ENCODE data around the gene RGS11.
A peak's percentile ranks its signal among the peaks of the same experiment; 100 is the strongest.

The RGS11 gene

GRCh38 chr16:275786-276232, at the start of gene RGS11:
TSS of gene RGS11 (minus strand) at chr16:275944. CDS start at chr16:275911, 33 bp downstream.
- no peak for DNase-seq (ENCODE audit: low read depth in 2 of 2, low spot score in 1 of 2)

- DNase-seq (ENCODE audit: low read depth in 2 of 2, low spot score in 1 of 2): peak; percentile 28 to 32
These were observed 48.9 kb upstream of the RGS11 start for GRCh38 chr16:324451-325334.

GRCh38 chr16:324201-324450, 48.4 kb upstream of the RGS11 start:
- no peak for DNase-seq (ENCODE audit: low read depth in 2 of 2, low spot score in 1 of 2)

- no peak for DNase-seq (ENCODE audit: low read depth in 2 of 2, low spot score in 1 of 2)
These were observed 46.9 kb upstream of the RGS11 start for GRCh38 chr16:322476-323143.

DNA sequence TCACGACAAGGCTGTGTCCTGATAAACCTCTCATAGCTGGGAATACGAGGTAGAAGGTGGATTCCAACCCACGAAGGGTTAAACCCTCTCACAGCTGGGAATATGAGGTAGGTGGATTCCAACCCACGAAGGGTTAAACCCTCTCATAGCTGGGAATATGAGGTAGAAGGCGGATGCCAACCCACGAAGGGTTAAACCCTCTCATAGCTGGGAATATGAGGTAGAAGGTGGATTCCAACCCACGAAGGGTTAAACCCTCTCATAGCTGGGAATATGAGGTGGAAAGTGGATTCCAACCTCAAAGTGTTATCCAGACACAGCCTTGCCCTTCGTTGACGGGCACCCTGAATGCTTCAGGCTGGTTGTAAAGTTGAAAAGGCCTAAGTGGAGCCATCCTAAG, 45.8 kb upstream of the RGS11 start:
- no peak for DNase-seq (ENCODE audit: low read depth in 2 of 2, low spot score in 1 of 2)

DNA sequence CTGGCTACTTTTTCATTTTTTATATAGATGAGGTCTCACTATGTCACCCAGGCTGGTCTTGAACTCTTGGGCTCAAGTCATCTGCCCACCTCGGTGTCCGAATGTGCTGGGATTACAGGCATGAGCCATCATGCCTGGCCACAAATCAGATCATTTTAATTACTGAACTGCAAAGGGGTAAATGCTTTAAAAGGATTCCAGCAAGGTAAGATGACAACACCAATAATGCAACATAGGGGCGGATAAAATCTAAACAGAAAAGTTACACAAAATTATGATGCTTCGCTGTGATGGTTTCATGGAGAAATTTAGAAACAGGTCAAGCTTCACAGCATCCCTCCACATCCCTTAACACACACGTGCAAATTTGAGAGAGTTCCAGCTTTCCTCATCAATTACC, 44.5 kb upstream of the RGS11 start:
- DNase-seq (ENCODE audit: low read depth in 2 of 2, low spot score in 1 of 2): no peak

DNA sequence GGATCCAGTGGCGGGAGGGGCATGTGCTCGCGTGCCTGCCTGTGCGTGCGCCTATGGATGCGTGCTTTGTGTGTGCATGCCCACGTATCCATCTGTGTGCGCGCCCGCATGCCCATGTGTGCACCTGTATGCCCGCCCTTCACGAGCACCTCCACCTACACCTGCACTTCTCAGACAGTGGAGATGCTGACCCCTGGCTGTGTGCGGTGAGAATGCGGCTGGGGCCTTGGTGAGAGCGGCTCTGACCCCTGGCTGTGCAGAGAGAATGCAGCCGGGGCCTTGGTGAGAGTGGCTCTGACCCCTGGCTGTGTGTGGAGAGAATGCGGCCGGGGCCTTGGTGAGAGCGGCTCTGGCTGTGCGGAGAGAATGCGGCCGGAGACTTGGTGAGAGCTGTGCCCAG, 42.9 kb upstream of the RGS11 start:
- no peak for DNase-seq (ENCODE audit: low read depth in 2 of 2, low spot score in 1 of 2)

- no peak for DNase-seq (ENCODE audit: low read depth in 2 of 2, low spot score in 1 of 2)
These were observed 41.8 kb upstream of the RGS11 start for GRCh38 chr16:317583-317982.

GRCh38 chr16:316741-317464, 41.2 kb upstream of the RGS11 start:
- no peak for DNase-seq (ENCODE audit: low read depth in 2 of 2, low spot score in 1 of 2)

- no peak for DNase-seq (ENCODE audit: low read depth in 2 of 2, low spot score in 1 of 2)
These were observed 39.1 kb upstream of the RGS11 start for GRCh38 chr16:314795-315299.

- no peak for DNase-seq (ENCODE audit: low read depth in 2 of 2, low spot score in 1 of 2)
These were observed 38.6 kb upstream of the RGS11 start for GRCh38 chr16:314351-314750.

- DNase-seq (ENCODE audit: low read depth in 2 of 2, low spot score in 1 of 2): no peak
These were observed 36.0 kb upstream of the RGS11 start for GRCh38 chr16:311725-312124.

DNA sequence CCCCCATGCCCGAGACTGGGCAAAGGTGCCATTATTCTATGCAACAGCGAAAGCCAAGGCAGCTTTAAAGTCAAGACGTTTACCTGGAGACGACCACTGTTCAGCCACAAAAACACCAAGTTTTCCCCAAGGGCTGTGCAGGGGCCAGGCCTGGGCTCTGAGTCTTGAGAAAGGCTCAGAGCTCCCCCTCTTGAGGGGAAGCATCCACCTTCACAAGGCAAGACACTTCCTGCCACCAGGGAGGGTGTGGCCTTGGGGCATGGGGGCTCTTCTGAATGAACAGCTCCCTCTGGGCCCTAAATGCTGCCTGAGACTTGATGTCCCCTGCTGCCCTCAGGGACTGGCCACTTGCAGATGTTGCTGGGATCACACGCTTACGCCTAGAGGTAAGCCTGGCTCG, 33.7 kb upstream of the RGS11 start:
- no peak for DNase-seq (ENCODE audit: low read depth in 2 of 2, low spot score in 1 of 2)

DNA sequence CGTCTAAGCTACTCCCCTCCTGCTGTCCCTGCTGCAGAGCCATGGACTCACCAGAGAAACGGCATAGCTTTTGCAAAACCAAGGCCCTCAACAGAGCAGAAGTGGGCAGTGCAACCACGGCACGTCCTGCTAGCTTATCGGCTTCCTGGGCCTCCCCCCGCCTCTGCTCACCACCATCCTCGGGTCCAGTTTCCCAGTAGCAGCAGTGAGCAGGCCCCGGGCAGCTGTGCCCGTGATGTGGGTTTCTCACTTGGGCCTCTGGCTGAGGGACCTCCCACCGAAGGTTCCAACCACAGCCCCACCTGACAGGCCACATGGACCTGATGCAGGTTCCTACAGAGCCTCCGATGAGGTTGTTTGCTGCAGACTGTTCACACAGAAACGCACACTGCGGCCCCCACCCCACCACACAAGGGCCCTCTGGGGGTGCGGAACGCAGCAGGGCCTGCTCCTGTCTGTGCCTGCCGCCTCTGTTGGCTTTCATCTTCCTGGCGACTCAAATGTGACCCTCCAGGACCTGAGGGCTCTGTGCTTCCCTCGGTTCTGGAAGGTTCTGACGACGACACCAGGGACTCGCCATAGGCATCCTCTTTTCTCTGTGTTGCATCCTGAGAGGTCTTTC, 32.1 kb upstream of the RGS11 start:
- DNase-seq (ENCODE audit: low read depth in 2 of 2, low spot score in 1 of 2): no peak

DNA sequence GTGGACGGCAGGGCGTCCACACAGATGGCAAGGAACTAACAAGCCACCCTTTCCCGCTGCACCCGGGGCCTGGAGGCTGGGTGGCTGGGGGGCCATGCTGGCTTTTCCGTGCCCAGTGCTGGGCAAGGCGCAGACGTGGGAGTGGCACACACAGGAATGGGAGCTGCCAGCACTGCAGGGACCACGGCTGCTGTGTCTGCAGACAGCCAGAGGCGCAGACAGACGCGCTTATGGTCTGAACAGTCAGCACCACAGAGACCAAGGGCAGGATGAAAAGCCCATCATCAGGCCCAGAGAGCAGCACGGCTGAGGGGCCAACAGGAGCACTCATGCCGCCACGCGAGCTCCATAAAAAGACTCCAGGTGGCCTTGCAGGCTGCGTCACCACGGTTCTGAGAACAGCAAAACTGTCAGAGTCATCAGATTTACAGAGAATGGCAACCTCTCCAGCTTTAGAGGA, 31.2 kb upstream of the RGS11 start:
- DNase-seq (ENCODE audit: low read depth in 2 of 2, low spot score in 1 of 2): no peak

DNA sequence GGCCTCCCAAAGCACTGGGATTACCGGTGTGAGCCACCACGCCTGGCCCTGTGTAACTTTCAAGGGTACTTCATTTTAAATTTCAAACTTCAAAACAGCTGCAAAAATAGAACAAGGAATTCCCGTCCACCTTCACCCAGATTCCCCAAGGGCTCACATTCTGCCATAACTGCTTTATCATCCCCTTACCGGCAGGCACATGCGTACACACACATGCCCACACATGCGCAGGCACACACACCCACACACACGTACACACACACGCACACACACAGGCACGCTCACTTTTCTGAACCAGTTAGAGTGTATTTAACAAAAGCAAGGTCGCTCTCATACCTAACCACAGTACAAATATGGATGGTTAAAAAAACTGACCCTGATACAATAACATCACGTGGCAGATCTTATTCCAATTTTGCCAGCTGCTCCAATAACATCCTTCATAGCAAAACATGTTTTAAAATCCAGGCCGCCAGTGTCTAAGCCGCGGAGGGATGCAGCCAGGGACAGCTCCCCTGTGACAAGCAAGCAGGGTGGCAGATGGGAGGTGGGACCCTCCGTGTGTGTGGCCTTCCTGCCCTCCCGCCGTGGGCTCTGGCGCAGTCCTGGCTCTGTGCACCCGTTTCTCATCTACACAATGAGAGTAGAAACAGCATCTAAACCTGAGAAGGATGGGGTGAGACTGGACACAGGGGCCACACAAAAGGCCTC, 30.3 kb upstream of the RGS11 start:
- DNase-seq (ENCODE audit: low read depth in 2 of 2, low spot score in 1 of 2): no peak

GRCh38 chr16:303760-304505, 28.2 kb upstream of the RGS11 start:
- DNase-seq (ENCODE audit: low read depth in 2 of 2, low spot score in 1 of 2): no peak

DNA sequence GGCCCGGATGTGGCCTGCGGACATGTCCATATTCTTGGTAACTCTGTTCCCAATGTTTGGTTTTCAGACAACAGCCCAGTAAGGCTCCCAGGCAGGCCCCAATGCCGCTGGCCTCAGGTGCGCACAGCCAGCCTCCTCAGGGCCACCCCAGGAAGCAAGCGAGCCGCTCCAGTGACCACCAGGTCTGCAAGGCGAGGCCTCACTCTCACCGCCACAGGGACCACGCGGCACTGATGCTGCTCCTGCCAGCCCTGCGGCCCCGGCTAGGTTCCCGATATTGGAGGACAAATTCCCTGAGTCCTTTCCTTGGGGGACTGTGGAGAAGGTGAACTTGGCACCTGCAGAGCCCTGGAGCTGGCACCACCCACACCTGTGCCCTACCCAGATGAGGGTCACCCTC, 26.2 kb upstream of the RGS11 start:
- no peak for DNase-seq (ENCODE audit: low read depth in 2 of 2, low spot score in 1 of 2)

DNA sequence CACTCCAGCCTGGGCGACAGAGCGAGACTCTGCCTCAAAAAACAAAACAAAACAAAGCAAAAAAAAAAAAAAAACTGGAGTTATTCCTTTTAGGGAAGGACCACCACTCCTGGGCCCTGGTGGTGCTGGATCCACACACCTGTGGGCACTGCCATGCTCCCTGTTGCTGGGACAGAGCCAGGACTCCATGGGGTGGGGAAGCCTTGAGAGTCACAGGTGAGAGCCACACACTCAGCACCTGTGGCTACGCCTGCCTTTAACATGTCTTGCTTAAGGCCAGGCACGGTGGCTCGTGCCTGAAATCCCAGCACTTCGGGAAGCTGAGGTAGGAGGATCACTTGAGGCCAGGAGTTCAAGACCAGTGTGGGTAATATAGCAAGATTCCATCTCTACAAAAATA, 25.5 kb upstream of the RGS11 start:
- no peak for DNase-seq (ENCODE audit: low read depth in 2 of 2, low spot score in 1 of 2)

- DNase-seq (ENCODE audit: low read depth in 2 of 2, low spot score in 1 of 2): no peak
These were observed 22.1 kb upstream of the RGS11 start for GRCh38 chr16:297832-298231.

Measured in stimulated activated CD8-positive, alpha-beta memory T cell treated with anti-CD3 and anti-CD28 coated beads, Interleukin-4, amount 100 ng/mL, for 4 hours (primary cell).